ENCODE results near the gene SAXO1.
"Not testable (repeated sequence)": the region's sequence is repeated elsewhere in the genome, so short reads cannot be mapped to it uniquely, and the experiment has no call there.

Gene SAXO1

DNA sequence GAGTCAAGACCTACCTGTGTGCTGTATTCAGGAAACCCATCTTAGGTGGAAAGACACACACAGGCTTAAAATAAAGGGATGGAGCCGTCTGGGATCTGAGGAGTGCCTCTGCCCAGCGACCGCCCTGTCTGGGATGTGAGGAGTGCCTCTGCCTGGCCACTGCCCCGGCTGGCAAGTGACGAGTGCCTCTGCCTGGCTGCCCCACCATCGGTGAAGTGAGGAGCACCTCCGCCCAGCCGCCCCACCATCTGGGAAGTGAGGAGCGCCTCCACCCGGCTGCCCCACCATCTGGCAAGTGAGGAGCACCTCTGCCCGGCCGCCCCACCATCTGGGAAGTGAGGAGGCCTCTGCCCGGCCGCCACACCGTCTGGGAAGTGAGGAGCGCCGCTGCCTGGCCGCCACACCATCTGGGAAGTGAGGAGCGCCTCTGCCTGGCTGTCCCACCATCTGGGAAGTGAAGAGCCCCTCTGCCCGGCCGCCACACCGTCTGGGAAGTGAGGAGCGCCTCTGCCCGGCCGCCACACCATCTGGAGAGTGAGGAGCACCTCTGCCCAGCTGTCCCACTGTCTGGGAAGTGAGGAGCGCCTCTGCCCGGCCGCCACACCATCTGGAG, 33.7 kb downstream of the SAXO1 start:
- DNase-seq: no peak

DNA sequence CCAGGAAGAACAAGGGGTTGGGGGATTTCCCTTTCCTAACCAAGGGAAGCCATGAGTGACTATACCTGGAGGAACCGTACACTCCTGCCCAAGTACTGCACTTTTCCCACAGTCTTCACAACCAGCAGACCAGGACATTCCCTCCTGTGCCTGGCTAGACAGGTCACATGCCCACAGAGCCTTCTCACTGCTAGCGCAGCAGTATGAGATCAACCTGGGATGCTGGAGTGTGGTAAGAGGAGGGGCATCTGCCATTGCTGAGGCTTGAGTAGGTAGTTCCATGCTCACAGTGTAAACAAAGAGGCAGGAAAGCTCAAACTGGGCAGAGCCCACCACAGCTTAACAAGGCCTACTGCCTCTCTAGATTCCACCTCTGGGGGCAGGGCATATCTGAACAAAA, 35.9 kb downstream of the SAXO1 start:
- no peak for DNase-seq

DNA sequence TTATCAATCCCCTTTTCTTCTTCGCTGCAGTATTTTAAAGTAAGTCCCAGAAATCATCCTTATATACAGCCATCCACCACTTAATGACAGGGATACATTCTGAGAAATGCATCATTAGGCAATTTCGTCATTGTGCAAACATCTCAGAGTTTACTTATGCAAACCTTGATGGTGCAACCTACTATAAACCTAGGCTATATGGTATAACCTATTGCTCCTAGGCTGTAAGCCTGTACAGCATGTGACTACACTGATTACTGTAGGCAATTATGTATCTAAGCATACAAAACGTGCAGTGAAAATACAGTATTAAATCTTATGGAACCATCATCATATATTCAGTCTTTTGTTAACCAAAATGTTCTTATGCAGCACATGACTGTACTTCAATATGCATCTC, 36.8 kb downstream of the SAXO1 start:
- no peak for DNase-seq

DNA sequence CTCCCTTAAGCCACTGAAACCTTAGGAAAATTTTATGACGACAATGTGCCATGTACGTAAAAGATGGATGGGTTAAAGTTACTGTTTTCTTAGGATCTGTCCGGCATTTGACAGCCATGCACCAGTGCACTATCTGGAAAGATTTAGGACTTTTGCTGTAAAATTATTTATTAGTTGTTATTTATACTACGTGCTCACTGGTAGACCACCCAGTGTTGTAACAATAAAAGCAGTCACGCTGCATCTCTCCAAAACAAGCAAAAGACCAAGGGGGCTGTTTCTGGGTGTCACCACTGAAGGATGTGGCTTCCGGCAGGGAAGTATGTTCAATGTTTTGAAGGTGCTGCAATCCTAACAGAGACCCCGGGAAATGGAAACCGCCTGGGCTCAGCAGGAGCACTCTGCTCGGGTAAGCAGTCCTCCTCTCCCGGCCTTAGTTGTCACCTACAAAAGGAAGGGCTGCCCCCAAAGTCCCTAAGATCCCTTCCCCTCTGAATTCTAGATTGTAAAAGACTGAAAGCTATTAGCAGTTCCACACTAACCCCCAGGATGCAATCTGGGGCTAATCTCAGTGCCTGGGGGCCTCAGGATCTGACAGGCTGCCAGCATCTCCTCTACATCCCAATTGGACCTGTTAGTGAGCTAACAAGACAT, 38.6 kb downstream of the SAXO1 start:
- no peak for DNase-seq

DNA sequence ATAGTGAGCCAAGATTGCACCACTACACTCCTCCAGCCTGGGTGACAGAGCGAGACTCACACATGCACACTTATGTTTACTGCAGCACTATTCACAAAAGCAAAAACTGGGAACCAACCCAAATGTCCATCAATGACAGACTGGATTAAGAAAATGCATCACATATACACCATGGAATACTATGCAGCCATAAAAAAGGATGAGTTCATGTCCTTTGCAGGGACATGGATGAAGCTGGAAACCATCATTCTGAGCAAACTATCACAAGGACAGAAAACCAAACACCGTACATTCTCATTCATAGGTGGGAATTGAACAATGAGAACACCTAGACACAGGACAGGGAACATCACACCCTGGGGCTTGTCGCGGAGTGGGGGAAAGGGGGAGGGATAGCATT, 41.8 kb downstream of the SAXO1 start:
- not testable (repeated sequence) for DNase-seq

DNA sequence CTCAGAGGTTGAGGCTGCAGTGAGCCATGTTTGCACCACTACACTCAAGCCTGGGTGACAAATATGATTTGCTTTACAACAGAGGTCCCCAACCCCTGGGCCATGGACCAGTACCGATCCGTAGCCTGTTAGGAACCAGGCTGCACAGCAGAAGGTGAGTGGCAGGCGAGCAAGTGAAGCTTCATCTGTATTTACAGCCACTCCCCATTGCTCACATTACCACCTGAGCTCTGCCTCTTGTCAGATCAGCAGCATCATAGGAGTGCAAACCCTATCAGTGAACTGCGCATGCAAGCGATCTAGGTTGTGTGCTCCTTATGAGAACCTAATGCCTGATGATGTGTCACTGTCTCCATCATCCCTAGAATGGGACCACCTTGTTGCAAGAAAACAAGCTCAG, 42.5 kb downstream of the SAXO1 start:
- no peak for DNase-seq

DNA sequence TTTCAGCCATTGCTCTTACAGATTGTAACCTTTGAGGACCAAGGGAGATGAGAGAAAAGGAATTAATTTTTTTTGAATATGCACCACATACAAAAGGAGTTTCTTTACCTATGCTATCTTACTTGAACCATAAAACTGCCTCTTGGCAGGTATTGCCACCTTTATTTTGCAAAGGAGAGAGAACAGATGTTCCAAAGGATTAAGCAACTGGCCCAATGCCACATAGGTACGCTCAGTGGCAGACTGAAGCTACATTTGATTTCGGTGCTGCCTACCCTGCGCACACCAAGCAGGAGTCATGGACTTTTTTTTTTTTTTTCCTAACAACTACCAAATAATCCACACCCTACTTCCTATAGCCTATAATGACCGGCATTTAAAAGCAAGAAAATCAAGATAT, 43.1 kb downstream of the SAXO1 start:
- DNase-seq: no peak

DNA sequence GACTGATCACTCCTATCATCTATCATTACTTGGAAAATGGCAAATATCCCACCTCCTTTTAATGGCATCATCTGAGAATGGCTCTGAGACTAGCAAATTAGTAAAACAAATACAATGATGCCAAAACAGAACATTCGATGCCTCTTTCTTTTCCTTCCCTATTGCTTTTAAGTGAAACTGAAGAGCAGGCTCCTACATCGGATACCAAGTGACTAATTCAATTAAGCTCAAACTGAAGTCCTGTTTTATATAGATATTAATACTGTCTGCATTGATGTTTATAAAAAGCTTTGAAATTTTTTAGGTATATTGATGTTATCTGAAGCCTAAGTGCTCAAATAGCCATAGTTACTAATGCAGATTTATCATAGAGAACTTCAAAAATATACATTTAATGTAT, 43.9 kb downstream of the SAXO1 start:
- no peak for DNase-seq

DNA sequence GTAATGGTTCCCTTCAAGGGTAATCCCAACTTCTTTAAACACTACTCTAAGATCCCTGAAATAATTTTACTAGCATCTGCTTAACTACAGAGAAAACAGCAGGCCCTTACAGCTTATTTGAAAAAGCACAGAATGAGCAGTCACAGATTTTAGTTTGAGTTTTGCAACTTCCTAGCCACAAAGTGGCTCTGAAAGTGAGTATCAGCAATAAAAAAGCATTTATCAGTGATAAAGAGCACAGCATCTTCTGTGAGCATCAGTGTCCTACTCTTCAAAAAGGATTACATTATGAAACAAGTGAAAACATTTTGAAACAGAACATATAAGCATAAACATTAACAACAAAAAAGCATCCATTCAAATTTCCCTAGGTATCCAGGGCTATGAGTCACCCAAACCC, 45.0 kb downstream of the SAXO1 start:
- DNase-seq: no peak

DNA sequence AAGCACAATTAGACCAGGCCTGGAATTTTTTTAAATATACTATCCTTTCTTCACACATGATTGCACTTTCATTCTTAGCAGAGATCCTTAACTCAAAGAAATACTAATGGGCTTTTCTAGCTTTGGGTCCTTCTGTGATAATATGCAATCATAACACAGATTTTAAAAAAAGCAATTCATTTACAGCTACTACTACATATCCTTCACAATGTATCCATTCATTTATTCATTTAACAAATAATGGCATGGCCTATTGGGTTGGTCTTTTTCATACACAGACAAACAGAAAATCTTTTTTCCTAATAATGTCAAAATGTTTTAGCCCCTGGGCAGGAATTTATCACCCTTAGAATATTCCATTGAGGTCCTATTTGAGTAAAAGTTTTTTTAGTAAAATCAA, 47.0 kb downstream of the SAXO1 start:
- DNase-seq: no peak

DNA sequence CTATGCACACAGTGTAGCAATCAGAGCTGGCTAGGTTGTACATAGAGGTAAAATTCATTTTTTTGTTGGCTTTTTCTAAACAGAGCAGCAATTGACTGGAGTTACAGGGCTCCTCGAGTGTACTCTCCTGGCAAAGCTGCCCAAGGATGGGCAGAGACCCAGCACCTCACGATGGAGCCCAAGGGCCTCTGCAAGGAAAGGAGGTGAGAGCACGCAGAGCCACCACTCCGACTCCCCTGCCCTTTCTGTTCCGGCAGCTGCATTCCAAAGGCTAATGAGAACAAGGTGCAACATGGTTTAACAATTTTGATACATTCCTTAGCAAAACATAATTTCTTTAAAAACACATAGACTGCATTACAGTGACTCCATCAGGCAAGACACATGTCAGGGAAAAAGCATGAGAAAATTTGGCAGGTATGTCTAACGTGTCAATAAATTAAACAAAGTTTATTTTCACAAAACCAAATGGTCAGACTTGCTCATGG, 47.5 kb downstream of the SAXO1 start:
- DNase-seq: no peak

DNA sequence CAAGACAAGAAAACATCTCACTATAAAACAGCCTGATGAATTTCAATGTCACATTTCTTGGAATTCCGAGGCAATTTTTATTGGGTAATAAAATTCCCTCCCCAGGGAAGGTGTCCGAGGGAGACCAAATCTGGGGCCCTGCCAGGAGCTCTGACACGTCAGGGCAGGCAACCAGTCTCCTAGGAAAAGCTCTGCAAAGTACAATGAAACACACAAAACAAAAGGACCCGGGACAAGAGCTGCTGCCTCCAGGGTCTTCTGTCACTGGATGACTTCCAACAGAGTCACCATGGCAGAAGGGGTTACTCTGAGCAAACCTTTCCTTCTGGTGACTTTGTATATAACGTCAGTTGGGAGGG, 50.8 kb downstream of the SAXO1 start:
- no peak for DNase-seq

DNA sequence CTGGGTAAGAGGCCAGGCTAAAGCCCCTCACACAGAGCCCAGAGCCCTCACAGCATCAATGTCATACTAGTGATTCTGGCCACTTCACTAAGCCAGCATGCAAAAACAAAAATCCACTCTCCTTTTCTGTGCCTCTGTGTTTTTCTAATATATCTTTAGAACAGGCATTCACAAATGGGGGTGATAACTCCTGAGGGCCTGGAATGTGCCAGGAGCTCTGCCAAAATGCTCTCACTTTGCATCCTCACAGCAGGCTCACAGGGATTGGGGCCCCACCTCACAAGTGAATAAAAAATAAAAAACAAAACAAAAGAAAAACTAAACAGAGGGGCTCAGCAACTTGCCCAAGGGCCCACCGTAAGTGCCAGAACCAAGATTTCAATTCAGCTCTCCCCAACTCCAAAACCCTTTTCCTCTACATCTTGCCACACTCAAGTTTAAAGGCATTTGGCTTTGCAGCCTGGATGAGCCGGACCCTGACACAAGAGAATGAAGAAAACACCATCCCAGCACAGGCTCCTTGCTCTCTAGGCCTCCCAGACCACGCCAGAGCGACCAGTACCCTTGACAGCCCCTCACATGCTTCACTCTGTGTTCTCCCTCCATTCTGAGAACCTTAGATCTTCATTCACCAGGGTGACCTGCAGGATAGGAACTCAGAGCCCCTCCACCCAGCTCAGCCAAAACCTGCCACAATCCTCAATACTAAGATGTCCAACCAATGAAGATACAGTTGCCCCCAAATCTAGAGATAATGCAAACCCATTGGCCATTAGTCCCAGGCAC, 51.3 kb downstream of the SAXO1 start:
- no peak for DNase-seq

DNA sequence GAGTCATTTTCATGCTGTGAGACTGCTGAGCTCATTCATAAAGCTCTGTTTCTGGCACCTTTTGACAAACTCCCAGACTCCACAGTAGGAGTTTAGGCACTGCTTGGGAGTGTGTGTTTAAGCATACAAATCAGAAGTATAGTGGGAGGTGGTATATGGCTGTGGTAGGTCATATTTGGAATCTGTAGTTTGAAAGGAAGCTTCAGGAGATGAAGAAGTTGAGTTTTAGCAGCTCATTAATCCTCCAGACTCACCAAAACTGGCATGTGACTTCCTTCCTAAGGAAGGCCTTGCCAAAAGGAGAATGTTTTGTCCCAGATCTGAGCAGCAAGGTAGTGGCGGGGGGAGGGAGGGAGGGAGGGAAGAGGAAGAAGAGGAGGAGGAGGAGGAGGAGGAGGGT, 52.8 kb downstream of the SAXO1 start:
- no peak for DNase-seq

DNA sequence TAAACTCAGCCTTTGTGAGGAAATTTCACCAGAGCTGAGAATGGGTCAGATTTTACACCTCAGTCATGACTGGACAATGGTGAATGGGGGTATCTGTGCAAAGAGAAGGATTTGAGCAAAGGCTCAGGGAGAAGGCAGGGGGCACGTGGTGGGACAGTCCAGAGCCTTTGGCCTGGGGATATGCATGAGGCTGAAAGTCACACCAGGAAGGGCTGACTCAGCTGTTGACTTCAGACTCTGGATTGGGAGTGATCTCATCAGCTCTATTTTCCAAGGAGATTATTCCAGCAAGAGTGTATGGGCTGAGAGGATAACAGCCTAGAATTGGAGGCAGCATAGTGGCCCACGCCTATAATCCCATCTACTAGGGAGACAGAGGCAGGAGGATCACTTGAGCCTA, 53.6 kb downstream of the SAXO1 start:
- DNase-seq: peak; percentile 27

DNA sequence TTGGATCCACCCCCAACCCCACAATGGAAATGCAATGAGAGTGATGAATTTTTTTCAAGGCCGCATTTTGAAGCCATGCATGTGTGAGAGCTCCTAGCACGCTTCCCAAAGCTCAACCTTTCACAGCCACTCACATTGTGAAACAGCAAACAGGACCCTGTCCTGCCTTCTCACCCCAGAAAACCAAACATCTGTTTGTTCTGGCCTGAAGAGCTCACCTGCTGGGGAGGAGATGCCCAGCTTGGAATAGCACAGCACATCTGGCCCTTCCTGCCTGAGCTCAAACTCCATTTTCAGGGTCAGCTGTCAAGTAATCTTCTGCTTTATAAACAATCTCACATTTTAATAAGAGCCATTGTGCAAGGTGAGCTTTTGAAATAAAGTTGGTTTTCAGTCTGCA, 54.8 kb downstream of the SAXO1 start:
- DNase-seq: no peak

DNA sequence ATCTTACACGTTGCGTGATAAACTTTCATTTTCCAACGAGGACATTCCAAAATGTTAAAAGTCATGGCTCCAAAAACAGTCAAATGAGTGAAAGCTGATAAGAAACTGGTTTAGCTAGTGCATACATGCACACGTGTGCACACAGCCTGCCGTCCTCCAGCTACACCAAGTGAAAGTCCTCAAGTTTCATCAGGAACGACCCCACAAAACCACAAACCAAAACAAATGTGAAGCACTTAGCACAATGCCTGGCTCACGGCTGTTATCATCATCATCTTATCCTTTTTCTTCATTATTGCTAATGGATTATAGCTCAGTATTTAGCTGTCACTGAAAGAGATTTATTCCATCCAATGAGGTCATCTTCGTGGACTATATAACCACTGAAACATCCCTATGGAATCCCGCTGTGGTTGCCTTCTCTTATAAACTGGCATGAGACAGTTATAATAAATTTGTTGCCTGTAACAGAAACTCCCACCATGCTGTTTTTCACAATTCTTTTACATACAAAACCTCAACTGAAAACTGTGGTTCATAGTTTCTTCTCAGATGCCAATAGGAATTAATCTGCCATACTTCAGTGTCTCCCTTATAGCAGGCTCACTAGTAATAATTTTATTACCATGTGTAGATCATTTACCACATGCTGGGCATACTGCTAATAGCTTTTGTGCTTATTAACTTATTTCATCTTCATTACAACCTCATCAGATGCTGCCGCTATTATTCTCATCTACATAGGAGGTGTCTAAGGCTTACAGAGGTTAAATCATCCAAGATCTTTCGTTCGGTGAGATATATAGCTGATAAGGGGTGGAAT, 56.1 kb downstream of the SAXO1 start:
- peak; percentile 73 for DNase-seq

DNA sequence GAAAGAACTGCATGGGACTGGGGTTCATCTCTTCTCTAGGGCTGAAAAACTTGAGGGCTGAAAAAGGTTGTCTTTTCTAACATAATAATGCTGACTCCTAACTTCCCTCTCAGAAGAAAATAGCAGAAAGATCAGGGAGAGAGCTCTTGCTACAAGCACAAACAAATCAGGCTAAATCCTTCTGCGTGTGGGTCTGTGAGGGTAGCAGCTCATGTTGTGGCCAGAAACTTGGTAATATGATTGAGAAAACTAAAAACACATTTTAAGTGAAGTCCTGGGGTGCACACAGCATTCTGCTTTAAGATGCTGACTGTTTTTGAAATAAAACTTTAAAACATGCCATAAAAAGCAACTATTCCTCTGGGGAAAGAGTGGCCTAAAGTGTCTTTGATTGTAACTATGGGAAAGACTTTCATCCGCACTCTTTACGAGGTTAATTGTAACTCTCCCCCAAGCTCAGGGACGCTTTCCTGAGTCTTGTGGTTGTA, 56.7 kb downstream of the SAXO1 start:
- DNase-seq: no peak

DNA sequence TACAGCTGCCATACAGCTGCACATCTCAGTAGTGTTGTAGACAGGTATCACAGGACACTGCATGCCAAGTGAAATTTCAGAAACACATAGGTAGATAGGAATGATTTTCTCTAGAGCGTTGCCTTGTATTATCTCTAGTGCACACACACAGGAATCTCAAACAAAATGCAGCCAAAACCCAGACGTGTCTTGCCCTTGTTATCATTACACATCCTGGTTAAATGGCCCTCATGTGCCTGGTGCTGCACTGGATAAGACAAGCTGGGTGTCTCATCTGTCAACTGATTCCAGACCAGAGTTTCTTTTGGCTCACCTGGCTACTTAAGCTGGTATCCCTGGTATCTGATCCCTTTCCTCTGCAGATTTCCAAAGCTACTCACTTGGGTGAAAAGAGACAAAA, 59.7 kb downstream of the SAXO1 start:
- DNase-seq: no peak

DNA sequence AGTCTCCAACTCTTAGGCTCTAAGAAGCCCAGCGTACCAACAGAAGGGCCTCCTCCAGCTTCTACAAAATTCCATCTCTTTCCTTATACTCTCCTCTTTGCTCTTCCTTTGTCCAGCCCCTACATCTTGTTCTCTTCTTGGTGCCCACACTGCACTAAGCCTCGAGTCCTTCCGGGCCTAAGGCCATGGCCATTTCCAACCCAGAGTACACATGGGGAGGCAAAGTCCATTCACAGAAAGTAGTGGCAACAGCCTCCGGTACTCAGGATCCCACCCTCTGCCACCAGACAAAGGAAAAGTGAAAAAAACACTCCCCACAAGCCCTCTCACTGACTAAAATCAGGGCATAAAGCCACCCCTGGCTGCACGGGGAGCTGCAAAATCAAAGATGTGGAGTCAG, 60.3 kb downstream of the SAXO1 start:
- no peak for DNase-seq

DNA sequence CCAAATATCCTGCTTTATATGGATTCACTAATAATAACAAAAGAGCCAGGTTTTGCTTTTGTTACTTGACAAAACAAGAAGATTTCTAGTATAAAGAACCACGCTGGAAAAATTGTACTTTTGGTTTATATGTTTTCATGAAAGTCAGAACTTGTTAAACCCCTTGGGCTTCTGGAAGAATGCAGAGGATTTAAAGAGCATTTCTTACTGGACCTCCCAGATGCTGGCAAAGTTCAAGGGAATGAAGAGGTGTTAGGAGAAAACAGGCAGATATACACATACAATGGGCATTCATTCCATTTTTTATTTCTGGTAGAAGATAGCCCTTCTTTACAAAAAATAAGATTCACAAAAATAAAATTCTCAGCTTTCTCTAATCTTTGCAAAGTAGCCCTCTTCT, 61.1 kb downstream of the SAXO1 start:
- DNase-seq: no peak

DNA sequence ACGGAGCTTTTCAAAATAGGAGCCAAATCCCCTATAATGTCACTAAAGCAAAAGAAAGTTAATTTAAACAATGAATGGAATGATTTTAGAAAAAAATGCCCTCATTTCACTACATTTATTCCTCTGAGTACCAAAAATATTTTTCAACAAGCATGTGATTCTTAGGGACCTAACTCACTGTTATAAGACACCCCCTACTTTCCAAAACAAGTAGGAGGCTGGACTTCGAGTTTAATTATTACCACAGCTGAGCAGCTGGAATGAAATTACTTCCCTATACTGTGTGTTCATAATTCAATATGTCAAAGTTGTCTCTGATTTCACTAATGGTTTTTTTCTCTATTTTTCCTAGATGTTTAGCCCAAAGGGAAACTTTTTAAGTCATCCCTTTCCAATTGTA, 61.6 kb downstream of the SAXO1 start:
- DNase-seq: no peak

DNA sequence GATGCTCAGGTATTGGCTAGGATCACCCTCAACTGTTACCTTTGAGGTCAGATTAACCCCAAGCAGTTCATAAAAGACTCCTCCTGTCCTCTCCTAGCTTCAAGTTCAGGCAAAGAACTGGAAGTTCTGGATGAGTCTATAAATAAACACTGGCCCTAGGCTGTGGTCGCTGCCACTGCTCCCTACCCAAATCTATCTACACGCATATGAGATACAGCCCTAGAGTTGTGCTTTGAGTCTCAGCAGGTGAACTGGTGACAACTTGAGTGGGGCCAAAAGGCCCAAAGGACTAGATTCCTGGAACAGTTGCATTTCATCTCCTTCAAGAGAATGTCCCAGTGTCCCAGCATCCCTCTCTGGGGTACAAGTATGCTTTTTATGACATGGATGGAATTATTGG, 62.6 kb downstream of the SAXO1 start:
- DNase-seq: no peak
